Subcutaneous abdominal adipose tissue (tissue), 5 donors: ENCODE measurements around the gene TMCC2.

Experiments
- H3K27ac ChIP-seq: one replicate; pipeline ENCODE4 v1.7.0; 2013; ENCODE audit warnings: low read depth, mild to moderate bottlenecking, inconsistent platforms, low read length, moderate library complexity
- H3K27me3 ChIP-seq, 5 donors: one replicate each; pipeline ENCODE4 v1.7.0; 2013; ENCODE audit warnings: low read length in 5 of 5, inconsistent platforms in 1 of 5; ENCODE audit not compliant: control insufficient read depth in 5 of 5, insufficient read depth in 4 of 5
- H3K36me3 ChIP-seq, 5 donors: one replicate each; pipeline ENCODE4 v1.7.0; 2013; ENCODE audit warnings: low read length in 5 of 5; ENCODE audit not compliant: control insufficient read depth in 5 of 5, insufficient read depth in 5 of 5
- H3K4me1 ChIP-seq, 5 donors: one replicate each; pipeline ENCODE4 v1.7.0; 2013; ENCODE audit warnings: low read length in 5 of 5, mild to moderate bottlenecking in 3 of 5, moderate library complexity in 1 of 5; ENCODE audit not compliant: control insufficient read depth in 5 of 5, insufficient read depth in 5 of 5
- H3K4me3 ChIP-seq, 5 donors: one replicate each; pipeline ENCODE4 v1.7.0; 2013; ENCODE audit warnings: low read length in 5 of 5, low read depth in 1 of 5
- H3K9ac ChIP-seq, 5 donors: one replicate each; pipeline ENCODE4 v1.7.0; 2013; ENCODE audit warnings: low read length in 5 of 5, mild to moderate bottlenecking in 4 of 5, moderate library complexity in 3 of 5
- H3K9me3 ChIP-seq, 5 donors: one replicate each; pipeline ENCODE4 v1.7.0; 2013; ENCODE audit warnings: low read length in 5 of 5; ENCODE audit not compliant: control insufficient read depth in 5 of 5
- donor health status: healthy.
- donor health status: healthy.
- donor health status: healthy.
- donor health status: healthy.
- donor health status: healthy.

TMCC2 gene

GRCh38 chr1:205189131-205189530 lies 38.6 kb upstream of the TMCC2 start:
- Histone ChIP-seq H3K27ac (no peak overlapping the region), H3K9ac (no peak overlapping the region), H3K27me3 (no peaks in the 10 kb centered on the region), H3K4me3 (no peak overlapping the region), H3K4me1 (peaks cover 0 to 8% (median under 1%) of the 10 kb centered on the region in 5 donors), H3K36me3 (peaks cover 4 to 10% (median 7%) of the 10 kb centered on the region in 5 donors), H3K9me3 (no peaks in the 10 kb centered on the region)

- H3K27ac ChIP-seq, result no peak overlapping the region
- H3K4me3 ChIP-seq, result no peak overlapping the region
- peaks cover 4 to 10% (median 7%) of the 10 kb centered on the region in 5 donors for H3K36me3 ChIP-seq
- no peaks in the 10 kb centered on the region for H3K9me3 ChIP-seq
- peaks cover 0 to 8% (median 0%) of the 10 kb centered on the region in 5 donors for H3K4me1 ChIP-seq
- no peaks in the 10 kb centered on the region for H3K27me3 ChIP-seq
- H3K9ac ChIP-seq, result no peak overlapping the region
These were observed 36.7 kb upstream of the TMCC2 start for GRCh38 chr1:205190845-205191577.

- H3K4me1 ChIP-seq, result peaks cover 0 to 8% (median 0%) of the 10 kb centered on the region in 5 donors
- H3K27me3 ChIP-seq, result no peaks in the 10 kb centered on the region
- H3K9me3 ChIP-seq, result no peaks in the 10 kb centered on the region
- no peak overlapping the region for H3K4me3 ChIP-seq
- H3K27ac ChIP-seq, result no peak overlapping the region
- H3K9ac ChIP-seq, result no peak overlapping the region
- H3K36me3 ChIP-seq, result peaks cover 4 to 8% (median 7%) of the 10 kb centered on the region in 5 donors
These were observed 36.1 kb upstream of the TMCC2 start for GRCh38 chr1:205191622-205192021.

GRCh38 chr1:205192287-205192686 lies 35.5 kb upstream of the TMCC2 start:
- peaks cover 0 to 8% (median 0%) of the 10 kb centered on the region in 5 donors for H3K4me1 ChIP-seq
- peaks cover 0 to 4% (median 3%) of the 10 kb centered on the region in 5 donors for H3K36me3 ChIP-seq
- H3K27ac ChIP-seq, result no peak overlapping the region
- H3K27me3 ChIP-seq, result no peaks in the 10 kb centered on the region
- no peak overlapping the region for H3K9ac ChIP-seq
- H3K9me3 ChIP-seq, result no peaks in the 10 kb centered on the region
- H3K4me3 ChIP-seq, result no peak overlapping the region

GRCh38 chr1:205199090-205199930 lies 28.4 kb upstream of the TMCC2 start:
- no peak overlapping the region for H3K9ac ChIP-seq
- no peak overlapping the region for H3K4me3 ChIP-seq
- no peaks in the 10 kb centered on the region for H3K27me3 ChIP-seq
- H3K27ac ChIP-seq, result no peak overlapping the region
- H3K9me3 ChIP-seq, result no peaks in the 10 kb centered on the region
- peaks cover 0 to 5% (median 3%) of the 10 kb centered on the region in 5 donors for H3K4me1 ChIP-seq
- H3K36me3 ChIP-seq, result no peaks in the 10 kb centered on the region

- Histone ChIP-seq H3K27me3 (no peaks in the 10 kb centered on the region), H3K9ac (no peak overlapping the region), H3K36me3 (no peaks in the 10 kb centered on the region), H3K9me3 (no peaks in the 10 kb centered on the region), H3K27ac (no peak overlapping the region), H3K4me1 (peaks cover 0 to 5% (median 3%) of the 10 kb centered on the region in 5 donors), H3K4me3 (no peak overlapping the region)
These were observed 27.8 kb upstream of the TMCC2 start for GRCh38 chr1:205199931-205200299.

GRCh38 chr1:205204552-205204951 lies 23.2 kb upstream of the TMCC2 start:
- no peaks in the 10 kb centered on the region for H3K36me3 ChIP-seq
- H3K9ac ChIP-seq, result no peak overlapping the region
- no peak overlapping the region for H3K4me3 ChIP-seq
- H3K9me3 ChIP-seq, result no peaks in the 10 kb centered on the region
- H3K27ac ChIP-seq, result no peak overlapping the region
- peaks cover 0 to 5% (median 3%) of the 10 kb centered on the region in 5 donors for H3K4me1 ChIP-seq
- H3K27me3 ChIP-seq, result no peaks in the 10 kb centered on the region

- Histone ChIP-seq H3K36me3 (no peaks in the 10 kb centered on the region), H3K4me3 (no peak overlapping the region), H3K27me3 (no peaks in the 10 kb centered on the region), H3K9ac (no peak overlapping the region), H3K9me3 (no peaks in the 10 kb centered on the region), H3K27ac (no peak overlapping the region), H3K4me1 (peaks cover 0 to 9% (median 6%) of the 10 kb centered on the region in 5 donors)
These were observed 22.7 kb upstream of the TMCC2 start for GRCh38 chr1:205205055-205205454.

GRCh38 chr1:205208811-205209210 lies 18.9 kb upstream of the TMCC2 start:
- no peak overlapping the region for H3K9ac ChIP-seq
- H3K9me3 ChIP-seq, result no peaks in the 10 kb centered on the region
- H3K36me3 ChIP-seq, result no peaks in the 10 kb centered on the region
- H3K27ac ChIP-seq, result no peak overlapping the region
- no peak overlapping the region for H3K4me3 ChIP-seq
- peaks cover 0 to 22% (median 21%) of the 10 kb centered on the region in 5 donors for H3K4me1 ChIP-seq
- no peaks in the 10 kb centered on the region for H3K27me3 ChIP-seq

- no peaks in the 10 kb centered on the region for H3K27me3 ChIP-seq
- H3K9me3 ChIP-seq, result no peaks in the 10 kb centered on the region
- peak overlapping the region; percentile 74 to 94 (median 91) for H3K9ac ChIP-seq
- H3K36me3 ChIP-seq, result no peaks in the 10 kb centered on the region
- H3K4me1 ChIP-seq, result peaks cover 0 to 24% (median 18%) of the 10 kb centered on the region in 5 donors
- H3K27ac ChIP-seq, result peak overlapping the region; percentile 83
- peak overlapping the region; percentile 69 to 97 (median 90) for H3K4me3 ChIP-seq
These were observed 17.0 kb upstream of the TMCC2 start for GRCh38 chr1:205210756-205211168.
